GM12864 (cell line): ENCODE results near the gene ITGA5.

Experiments
- DNase-seq: peaks from one replicate; pipeline ENCODE4 v3.0.0-alpha.2; 2011; ENCODE audit warnings: low read depth
- H3K4me3 ChIP-seq: 2 replicates; pipeline ENCODE4 v1.5.1; 2011; ENCODE audit warnings: mild to moderate bottlenecking, low read depth, low read length, control low read depth
- CTCF ChIP-seq: IDR thresholded peaks from 2 replicates; pipeline ENCODE4 v1.5.1; 2011; ENCODE audit warnings: low read depth, mild to moderate bottlenecking, moderate library complexity, low read length, control low read depth, inconsistent platforms; ENCODE audit errors: missing control alignments

ITGA5 gene

GRCh38 chr12:54363618-54364017 lies 55.4 kb downstream of the ITGA5 start:
- DNase-seq: no peak
- H3K4me3 ChIP-seq: no peak overlapping the region

GRCh38 chr12:54363047-54363446 lies 56.0 kb downstream of the ITGA5 start:
- no peak for TF ChIP-seq CTCF
- DNase-seq: no peak
- H3K4me3 ChIP-seq: no peak overlapping the region

More at GRCh38 chr12:54363618-54364017, 55.4 kb downstream of the ITGA5 start:
- TF ChIP-seq CTCF: no peak

GRCh38 chr12:54360717-54361456 lies 58.2 kb downstream of the ITGA5 start:
- DNase-seq: no peak
- TF ChIP-seq CTCF: peak; percentile 92
- no peak overlapping the region for H3K4me3 ChIP-seq

GRCh38 chr12:54359762-54360351 lies 59.2 kb downstream of the ITGA5 start:
- peak overlapping the region; percentile 82 for H3K4me3 ChIP-seq
- DNase-seq: no peak
- TF ChIP-seq CTCF: no peak

- TF ChIP-seq CTCF: no peak
- DNase-seq: peak; percentile 99
- H3K4me3 ChIP-seq: peak overlapping the region; percentile 82
Observed at GRCh38 chr12:54358945-54359761, 59.9 kb downstream of the ITGA5 start.

- peak; percentile 59 for DNase-seq
- TF ChIP-seq CTCF: no peak
- peak overlapping the region; percentile 82 for H3K4me3 ChIP-seq
Observed at GRCh38 chr12:54358191-54358944, 60.7 kb downstream of the ITGA5 start.
